Smooth muscle cell (in vitro differentiated cells): Measurements from ENCODE around the gene SHISAL1. TPM values are rescaled to one million over a fixed set of nuclear protein-coding genes. Genes with fewer than 3 reads are reported as not detected.

Experiments
- DNase-seq: peaks from one replicate; lab custom pipeline; 2025; ENCODE audit not compliant: unreplicated experiment; lab: John Stamatoyannopoulos, UW
- H2AFZ ChIP-seq: fragments of 200-600 bp; sonication (generic); 2 replicates; pipeline ENCODE4 v1.6.0; 2016; ENCODE audit warnings: antibody characterized with exemption, low read depth, mild to moderate bottlenecking
- H3F3A ChIP-seq: fragments of 200-600 bp; sonication (generic); 2 replicates; pipeline ENCODE4 v1.6.0; 2017; ENCODE audit warnings: antibody characterized with exemption, low read depth
- H3K27ac ChIP-seq: fragments of 200-600 bp; sonication (generic); 2 replicates; pipeline ENCODE4 v1.5.1; 2016; ENCODE audit warnings: low read depth, mild to moderate bottlenecking
- H3K27me3 ChIP-seq: fragments of 200-600 bp; sonication (generic); 2 replicates; pipeline ENCODE4 v1.6.1; 2016; ENCODE audit warnings: low read depth, mild to moderate bottlenecking
- H3K36me3 ChIP-seq: fragments of 200-600 bp; sonication (generic); 2 replicates; pipeline ENCODE4 v1.5.1; 2016; ENCODE audit warnings: low read depth
- H3K4me1 ChIP-seq: fragments of 200-600 bp; sonication (generic); 2 replicates; pipeline ENCODE4 v1.5.1; 2016; ENCODE audit warnings: low read depth
- H3K4me2 ChIP-seq: fragments of 200-600 bp; sonication (generic); 2 replicates; pipeline ENCODE4 v1.6.0; 2016; ENCODE audit warnings: mild to moderate bottlenecking
- H3K4me3 ChIP-seq: fragments of 200-600 bp; sonication (generic); 2 replicates; pipeline ENCODE4 v1.5.1; 2016; ENCODE audit warnings: mild to moderate bottlenecking
- H3K79me2 ChIP-seq: fragments of 200-600 bp; sonication (generic); 2 replicates; pipeline ENCODE4 v1.6.0; 2016; ENCODE audit warnings: low read depth, mild to moderate bottlenecking
- H3K9ac ChIP-seq: fragments of 200-600 bp; sonication (generic); 2 replicates; pipeline ENCODE4 v1.6.0; 2016; ENCODE audit warnings: low read depth
- H3K9me3 ChIP-seq: fragments of 200-600 bp; sonication (generic); replicated peaks from 2 replicates; pipeline ENCODE4 v1.5.1; 2016; ENCODE audit warnings: low read depth
- H4K20me1 ChIP-seq: fragments of 200-600 bp; sonication (generic); 2 replicates; pipeline ENCODE4 v1.6.0; 2016; ENCODE audit warnings: low read depth
- CTCF ChIP-seq: fragments of 200-600 bp; sonication (generic); IDR thresholded peaks from 2 replicates; pipeline ENCODE4 v1.5.1; 2017; ENCODE audit warnings: borderline replicate concordance, mild to moderate bottlenecking, antibody characterized with exemption; ENCODE audit not compliant: insufficient read depth, poor library complexity, severe bottlenecking
- WGBS: methylation state at CpG from one replicate; pipeline ENCODE4 v1.1.7; 2016; ENCODE audit warnings: low lambda C conversion rate; 5-methylcytosine and 5-hydroxymethylcytosine counted together
- polyA plus RNA-seq: library from polyadenylated mRNA; unstranded; fragments of >200 nt; fragmentation: Nextera tagmentation; extraction: Ambion mirVana; gene quantifications from 2 replicates; pipeline ENCODE4 v1.2.1, GENCODE V29; 2016
- total RNA-seq: library from RNA; depleted of rRNA; stranded (reverse); fragments of >200 nt; gene quantifications from 2 replicates; pipeline ENCODE4 v1.2.3, GENCODE V29; 2014

The SHISAL1 gene
- total and polyA plus RNA-seq, 2 experiments from 2014 or later: 0.78 to 1.9 TPM

GRCh38 chr22:44287121-44287693, 25.5 kb downstream of the SHISAL1 start:
- no peaks in the 10 kb centered on the region for H3K27me3 ChIP-seq
- no peak for DNase-seq
- H3K9me3 ChIP-seq: no peaks in the 10 kb centered on the region
- H3K4me3 ChIP-seq: no peak overlapping the region
- no peaks in the 10 kb centered on the region for H4K20me1 ChIP-seq
- H3K79me2 ChIP-seq: no peaks in the 10 kb centered on the region
- H3K27ac ChIP-seq: no peak overlapping the region
- 74% methylated on average over 10 of the region's 10 CpGs for WGBS
- H3K4me1 ChIP-seq: peaks cover 10% of the 10 kb centered on the region
- no peak overlapping the region for H3K4me2 ChIP-seq
- no peak overlapping the region for H2AFZ ChIP-seq
- no peaks in the 10 kb centered on the region for H3K36me3 ChIP-seq
- H3F3A ChIP-seq: no peaks in the 10 kb centered on the region
- H3K9ac ChIP-seq: no peak overlapping the region
- TF ChIP-seq CTCF: no peak

DNA sequence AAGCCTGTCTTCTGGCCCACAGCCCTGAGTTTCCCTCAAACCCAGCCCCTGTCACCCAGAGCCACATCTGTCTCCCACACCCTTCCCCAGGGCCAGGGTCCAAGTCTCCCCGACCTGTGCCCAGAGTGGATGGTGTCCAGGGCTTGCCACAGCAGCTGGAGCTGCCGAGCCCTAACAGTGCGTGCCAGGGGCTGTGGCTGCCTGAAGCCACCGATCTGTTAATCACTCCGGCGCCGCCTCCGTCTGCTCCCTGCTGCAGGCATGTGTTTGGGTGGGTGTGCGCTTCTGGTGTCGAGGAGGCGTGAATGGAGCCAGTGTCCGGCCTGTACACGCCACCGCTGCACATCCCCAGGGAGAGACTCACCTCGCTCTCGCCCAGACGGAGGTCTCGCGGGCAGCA, 26.1 kb downstream of the SHISAL1 start:
- H3K4me2 ChIP-seq: no peak overlapping the region
- DNase-seq: no peak
- H3K27me3 ChIP-seq: no peaks in the 10 kb centered on the region
- no peak for TF ChIP-seq CTCF
- H3K4me1 ChIP-seq: peaks cover 10% of the 10 kb centered on the region
- H3K9ac ChIP-seq: no peak overlapping the region
- no peaks in the 10 kb centered on the region for H4K20me1 ChIP-seq
- no peaks in the 10 kb centered on the region for H3K79me2 ChIP-seq
- no peaks in the 10 kb centered on the region for H3K36me3 ChIP-seq
- H3K27ac ChIP-seq: no peak overlapping the region
- no peaks in the 10 kb centered on the region for H3F3A ChIP-seq
- H2AFZ ChIP-seq: no peak overlapping the region
- no peak overlapping the region for H3K4me3 ChIP-seq
- H3K9me3 ChIP-seq: no peaks in the 10 kb centered on the region
- 86% methylated on average over 19 of the region's 19 CpGs for WGBS

DNA sequence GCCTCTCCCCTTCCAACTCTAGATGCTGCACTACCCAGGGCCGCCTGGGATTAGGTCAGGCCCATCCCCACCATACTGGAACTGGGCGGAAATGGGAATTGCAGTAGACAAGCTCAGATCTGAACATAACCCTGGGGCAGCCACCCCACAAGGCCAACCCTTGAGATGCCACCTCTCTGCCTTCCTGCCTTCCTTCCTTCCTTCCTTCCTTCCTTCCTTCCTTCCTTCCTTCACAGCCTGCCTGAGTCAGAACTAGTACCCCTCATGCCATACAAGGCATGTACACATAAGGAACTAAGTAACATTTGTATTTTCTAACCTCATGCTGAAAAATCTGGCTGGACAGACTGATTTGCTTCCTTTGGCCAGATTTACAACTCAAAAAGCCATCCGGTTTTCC, 28.0 kb downstream of the SHISAL1 start:
- Histone ChIP-seq H3K4me1 (peaks cover 8% of the 10 kb centered on the region), H3K4me3 (no peak overlapping the region), H3F3A (no peaks in the 10 kb centered on the region), H3K27me3 (no peaks in the 10 kb centered on the region), H3K36me3 (no peaks in the 10 kb centered on the region), H4K20me1 (no peaks in the 10 kb centered on the region), H3K27ac (no peak overlapping the region), H3K79me2 (no peaks in the 10 kb centered on the region), H3K4me2 (no peak overlapping the region), H2AFZ (no peak overlapping the region), H3K9me3 (no peaks in the 10 kb centered on the region), H3K9ac (no peak overlapping the region)
- TF ChIP-seq CTCF: no peak
- no peak for DNase-seq
- WGBS: 94% methylated on average over 3 of the region's 3 CpGs
